GM18511 (cell line): Measurements from ENCODE around the gene BARX1.

Experiments used
- ATAC-seq: cut with Tn5 transposase; IDR thresholded peaks from one replicate; pipeline ENCODE4 v1.9.1; 2021; ENCODE audit warnings: mild to moderate bottlenecking, moderate library complexity; ENCODE audit not compliant: unreplicated experiment

The BARX1 gene

GRCh38 chr9:93929231-93929630 is 25.9 kb downstream of the BARX1 start:
- no peak for ATAC-seq

- ATAC-seq = no peak
Observed at GRCh38 chr9:93922535-93922934, 32.6 kb downstream of the BARX1 start.

DNA sequence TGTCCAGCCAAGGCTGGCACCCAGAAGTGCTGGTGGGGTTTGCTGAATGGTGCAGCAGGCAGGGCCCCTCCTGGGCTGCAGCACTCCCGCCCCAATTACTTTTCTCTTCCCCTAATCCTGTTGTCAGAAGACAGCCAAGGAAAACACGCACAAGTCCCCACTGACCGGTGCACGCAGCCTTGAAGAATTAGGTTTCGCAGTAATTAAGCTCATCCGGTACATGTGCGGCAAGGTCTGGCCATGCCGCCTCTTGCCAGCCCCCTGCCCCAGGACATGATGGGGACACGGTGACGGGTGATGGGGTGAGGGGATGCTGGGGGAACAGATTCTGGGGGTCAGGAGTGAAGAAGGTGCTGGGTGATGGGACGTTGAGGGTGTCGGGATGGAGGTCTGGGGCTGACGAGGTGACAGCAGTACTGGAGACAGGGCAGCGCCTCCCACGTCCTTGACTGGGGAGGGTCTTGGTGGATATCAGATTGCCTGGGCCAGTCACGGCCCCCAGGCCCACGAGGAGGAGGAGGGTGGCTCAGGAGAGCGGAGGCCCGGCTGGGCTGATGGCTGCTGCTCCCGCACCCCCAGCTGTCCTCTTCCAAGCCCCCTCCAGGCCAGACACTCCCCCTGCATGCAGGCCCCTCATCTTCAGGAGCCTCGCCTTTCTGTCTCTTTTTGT is 34.9 kb downstream of the BARX1 start:
- ATAC-seq = no peak

GRCh38 chr9:93918061-93918460 is 37.1 kb downstream of the BARX1 start:
- ATAC-seq = no peak

- ATAC-seq = no peak
Observed at GRCh38 chr9:93917121-93917853, 37.9 kb downstream of the BARX1 start.

- no peak for ATAC-seq
Observed at GRCh38 chr9:93916358-93916757, 38.8 kb downstream of the BARX1 start.

GRCh38 chr9:93911801-93912554 is 43.2 kb downstream of the BARX1 start:
- no peak for ATAC-seq

DNA sequence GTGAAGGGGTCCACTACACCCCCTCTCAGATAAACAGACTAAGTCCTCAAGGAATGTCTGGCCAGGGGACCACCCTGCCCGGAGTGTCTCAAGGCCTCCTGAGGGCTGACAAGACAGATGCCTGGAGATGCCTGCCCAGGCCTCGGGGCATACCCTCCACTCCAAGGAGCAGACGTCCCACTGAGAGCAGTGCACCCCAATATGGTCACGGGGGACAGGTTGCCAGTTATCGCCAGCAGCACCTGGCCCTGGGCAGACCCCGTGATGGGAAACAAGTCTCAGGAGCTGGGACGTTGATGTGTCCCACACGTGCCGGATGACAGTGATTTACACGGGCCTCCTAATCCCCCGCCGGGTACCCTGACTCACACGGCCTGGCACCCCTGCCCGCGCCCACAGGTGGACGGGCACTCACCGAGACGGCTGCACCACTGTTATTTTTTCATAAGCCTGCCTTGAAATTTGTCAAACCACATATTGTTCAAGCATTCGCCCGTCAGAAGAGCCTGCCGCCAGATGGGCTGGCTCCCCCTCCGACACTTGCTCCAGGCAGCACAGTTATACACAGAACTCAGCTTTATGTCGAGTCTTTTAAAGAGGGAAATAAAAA is 43.9 kb downstream of the BARX1 start:
- no peak for ATAC-seq

DNA sequence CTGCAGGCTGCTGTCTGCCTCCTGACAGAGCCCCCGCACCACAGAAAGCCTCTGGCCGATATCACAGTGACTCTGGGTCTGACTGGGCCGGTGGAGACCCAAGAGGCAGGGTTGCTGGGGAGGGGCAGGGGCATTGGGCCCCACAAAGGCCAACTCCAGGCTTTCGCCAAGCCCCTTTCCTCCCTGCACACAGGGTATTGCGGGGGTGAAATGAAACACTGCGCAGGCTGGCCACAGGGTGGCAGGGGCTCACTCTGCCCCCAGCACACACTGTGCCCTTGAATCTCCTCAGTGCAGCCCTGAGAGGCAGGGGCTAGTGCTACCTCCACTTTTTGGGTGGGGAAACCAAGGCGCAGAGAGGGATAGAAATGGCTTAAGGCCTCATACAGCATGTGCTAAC is 44.6 kb downstream of the BARX1 start:
- no peak for ATAC-seq

DNA sequence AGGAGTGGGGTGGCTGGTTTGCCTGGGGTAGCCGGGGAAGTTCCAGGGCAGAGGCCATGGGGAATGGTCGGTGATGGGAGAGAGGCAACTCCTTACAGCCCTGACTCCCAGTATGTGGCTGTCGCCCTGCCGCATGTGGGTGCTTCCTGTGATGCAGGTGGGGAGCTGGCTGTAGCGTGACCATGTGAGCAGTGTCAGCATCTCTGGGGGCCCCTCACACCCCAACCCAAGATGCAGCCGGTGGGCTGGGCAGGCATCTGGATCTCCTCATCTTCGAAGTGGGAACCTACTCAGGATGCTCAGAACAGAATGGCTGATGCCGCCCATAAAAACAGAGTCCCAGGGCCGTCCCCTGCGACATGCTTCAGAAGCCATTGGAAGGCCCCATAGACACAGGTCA is 45.0 kb downstream of the BARX1 start:
- ATAC-seq = no peak

DNA sequence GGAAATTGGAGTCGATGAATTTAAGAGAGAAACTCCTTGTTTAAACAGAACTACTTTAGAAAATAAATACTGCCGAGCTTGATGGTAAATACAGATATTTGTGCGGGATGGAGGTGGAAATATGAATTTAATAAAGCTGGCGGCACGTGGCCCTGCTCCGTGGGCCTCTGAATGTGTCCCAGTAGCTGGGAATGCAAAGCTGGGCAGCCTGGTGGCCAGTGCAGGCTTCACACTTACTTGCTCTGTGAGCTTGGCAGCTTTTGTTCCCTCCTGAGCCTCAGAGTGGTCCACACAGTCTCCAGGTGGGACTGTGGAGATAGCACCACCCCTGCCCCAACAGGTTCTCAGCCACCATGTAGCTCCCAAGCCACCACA is 45.9 kb downstream of the BARX1 start:
- no peak for ATAC-seq

DNA sequence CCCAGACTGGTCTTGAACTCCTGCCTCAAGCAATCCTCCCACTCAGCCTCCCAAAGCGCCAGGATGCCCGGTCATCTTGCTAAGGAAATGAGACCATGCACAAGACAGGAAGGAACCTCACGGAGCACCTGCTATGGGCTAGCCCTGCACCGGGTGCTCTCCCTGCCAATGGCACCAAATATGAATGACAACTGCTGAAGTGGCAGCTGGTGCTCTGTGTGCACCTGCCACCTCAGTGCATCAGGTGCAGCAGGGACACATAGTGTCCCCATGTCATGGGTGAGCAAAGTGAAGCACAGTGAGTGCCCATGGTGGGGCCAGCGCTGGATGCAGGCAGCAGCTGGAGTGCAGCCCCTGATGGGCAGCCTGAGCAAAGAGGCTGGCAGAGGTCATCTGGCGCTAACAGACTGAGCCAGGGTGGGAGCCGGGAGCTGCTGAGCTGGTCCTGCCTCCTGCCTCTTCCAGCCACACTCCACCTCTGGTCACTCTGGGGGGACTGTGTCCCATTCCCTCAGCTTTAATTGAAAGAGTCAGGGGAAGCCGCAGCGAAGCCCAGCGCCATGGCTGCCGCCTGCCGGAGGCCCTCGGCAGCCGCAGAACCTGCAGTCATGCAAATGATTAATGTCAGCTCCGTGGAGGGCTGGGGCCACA is 46.4 kb downstream of the BARX1 start:
- ATAC-seq = no peak

GRCh38 chr9:93907551-93908199 is 47.5 kb downstream of the BARX1 start:
- no peak for ATAC-seq

DNA sequence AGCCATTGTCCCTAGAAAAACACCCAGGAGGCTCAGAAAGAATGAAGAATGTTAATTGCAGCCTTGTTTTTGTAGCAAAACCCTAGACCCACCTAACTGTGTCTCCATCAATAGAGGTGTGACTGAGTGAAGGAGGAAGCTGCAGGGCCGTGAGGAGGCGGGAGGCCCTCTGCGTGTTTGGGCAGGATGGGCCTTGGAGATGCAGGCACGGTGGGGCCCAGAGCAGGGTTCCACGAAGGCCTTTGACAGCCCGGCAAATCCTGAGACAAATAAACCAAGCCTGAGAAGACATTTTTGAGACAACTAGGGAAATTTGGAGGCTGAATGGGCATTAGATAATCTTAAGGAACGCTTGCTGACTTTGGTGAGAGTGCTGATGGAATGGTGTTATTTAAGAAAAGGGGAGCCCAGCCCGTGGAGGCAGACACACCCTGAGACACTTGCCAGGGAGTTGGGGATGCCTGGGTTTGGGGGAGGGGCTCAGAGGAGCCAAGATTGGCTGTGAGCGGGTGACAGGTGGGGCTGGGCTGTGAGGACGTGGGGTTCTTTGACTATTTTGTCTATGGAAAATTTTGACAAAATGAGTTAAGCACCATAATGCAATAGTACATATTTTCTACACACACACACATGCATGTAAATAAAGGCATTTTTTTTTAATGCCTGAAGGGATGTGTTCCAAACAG is 48.8 kb downstream of the BARX1 start:
- ATAC-seq = no peak

- no peak for ATAC-seq
Observed at GRCh38 chr9:93905473-93906133, 49.6 kb downstream of the BARX1 start.

GRCh38 chr9:93904649-93905472 is 50.3 kb downstream of the BARX1 start:
- no peak for ATAC-seq

DNA sequence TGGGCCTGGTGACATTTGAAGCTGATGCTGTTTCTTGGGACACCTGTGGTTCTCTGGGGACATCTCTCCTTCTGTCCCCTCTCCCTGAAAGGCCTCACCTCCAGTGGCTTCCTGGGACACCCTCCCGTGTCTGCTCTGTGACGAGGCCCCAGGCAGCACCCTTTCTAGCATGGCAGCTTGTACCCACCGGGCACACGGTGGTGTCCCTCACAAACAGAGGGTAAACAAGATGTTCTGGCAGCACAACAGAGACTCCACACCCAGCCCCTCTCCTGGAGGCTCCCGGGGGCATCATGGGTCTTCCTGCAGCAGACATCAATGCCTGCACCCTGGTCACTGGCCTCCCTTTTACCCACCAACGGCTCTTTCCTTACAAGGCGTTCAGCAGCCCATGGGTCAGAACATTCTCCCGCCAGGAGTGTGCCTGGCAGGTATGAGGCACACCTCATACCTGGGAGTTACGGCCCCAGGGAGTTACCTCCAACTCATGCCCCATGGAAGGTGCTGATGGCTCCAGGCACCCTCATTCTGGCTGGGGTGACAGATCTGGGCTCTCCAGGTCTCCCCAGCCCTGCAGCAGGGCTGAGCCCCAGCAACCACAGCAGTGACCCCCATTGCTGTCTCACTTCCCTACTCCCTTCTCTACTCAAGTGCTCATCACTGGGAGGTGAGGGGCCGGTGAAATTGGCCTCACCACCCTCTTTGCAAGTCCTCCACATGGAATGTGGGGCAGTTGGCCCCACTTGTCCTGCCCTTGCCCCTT is 51.1 kb downstream of the BARX1 start:
- no peak for ATAC-seq
